Liver (tissue), 9 donors: ENCODE measurements around the gene COMMD1. TPM values are rescaled to one million over a fixed set of nuclear protein-coding genes. Genes with fewer than 3 reads are reported as not detected.

Experiments
- DNase-seq: peaks from one replicate; pipeline ENCODE4 v3.0.0-alpha.2; 2017; ENCODE audit warnings: low spot score
- H3K27ac ChIP-seq, 2 donors: one replicate each; pipeline ENCODE4 v1.7.0; 2013; ENCODE audit warnings: inconsistent platforms in 2 of 2, low read length in 2 of 2, control low read depth in 1 of 2, low read depth in 1 of 2, mild to moderate bottlenecking in 1 of 2
- H3K27me3 ChIP-seq, 4 donors: one replicate each; pipeline versions ENCODE4 v1.6.1 to v1.7.0; 2013; ENCODE audit warnings: low read length in 3 of 4, inconsistent platforms in 1 of 4, mild to moderate bottlenecking in 1 of 4, moderate library complexity in 1 of 4; ENCODE audit not compliant: control insufficient read depth in 4 of 4, insufficient read depth in 4 of 4
- H3K36me3 ChIP-seq, 4 donors: one replicate each; pipeline versions ENCODE4 v1.6.1 to v1.7.0; 2013; ENCODE audit warnings: low read length in 3 of 4, mild to moderate bottlenecking in 3 of 4, low read depth in 1 of 4, moderate library complexity in 1 of 4; ENCODE audit not compliant: control insufficient read depth in 4 of 4, insufficient read depth in 3 of 4
- H3K4me1 ChIP-seq, 4 donors: one replicate each; pipeline versions ENCODE4 v1.6.1 to v1.7.0; 2013; ENCODE audit warnings: low read length in 3 of 4, mild to moderate bottlenecking in 3 of 4, moderate library complexity in 1 of 4; ENCODE audit not compliant: control insufficient read depth in 4 of 4, insufficient read depth in 4 of 4
- H3K4me3 ChIP-seq, 3 donors: one replicate each; pipeline versions ENCODE4 v1.6.1 to v1.7.0; 2013; ENCODE audit warnings: low read length in 3 of 3, control low read depth in 1 of 3, low read depth in 1 of 3, mild to moderate bottlenecking in 1 of 3
- H3K9ac ChIP-seq, 2 donors: one replicate each; pipeline ENCODE4 v1.7.0; 2013; ENCODE audit warnings: low read length in 2 of 2, mild to moderate bottlenecking in 2 of 2, moderate library complexity in 2 of 2, control low read depth in 1 of 2, low read depth in 1 of 2
- H3K9me3 ChIP-seq, 4 donors: one replicate each; pipeline versions ENCODE4 v1.6.1 to v1.7.0; 2013; ENCODE audit warnings: low read length in 3 of 4; ENCODE audit not compliant: control insufficient read depth in 4 of 4
- FOXA2 ChIP-seq: IDR thresholded peaks from 2 replicates; pipeline ENCODE4 v1.6.1; 2016; ENCODE audit warnings: antibody characterized with exemption
- NR2F2 ChIP-seq: IDR thresholded peaks from 2 replicates; pipeline ENCODE4 v1.6.1; 2016; ENCODE audit warnings: antibody characterized with exemption
- RAD21 ChIP-seq, 2 donors: IDR thresholded peaks; 2 replicates each; pipeline ENCODE4 v1.6.1; 2016; ENCODE audit warnings: antibody characterized with exemption in 2 of 2, mild to moderate bottlenecking in 2 of 2
- RXRA ChIP-seq, 2 donors: IDR thresholded peaks; 2 replicates each; pipeline ENCODE4 v1.6.1; 2017 to 2018; ENCODE audit warnings: antibody characterized with exemption in 2 of 2, mild to moderate bottlenecking in 1 of 2
- SP1 ChIP-seq: IDR thresholded peaks from 2 replicates; pipeline ENCODE4 v1.6.1; 2018; ENCODE audit warnings: antibody characterized with exemption, mild to moderate bottlenecking
- TAF1 ChIP-seq: conservative IDR thresholded peaks from 2 replicates; pipeline ENCODE4 v1.6.1; 2016; ENCODE audit warnings: antibody characterized with exemption, mild to moderate bottlenecking
- YY1 ChIP-seq: IDR thresholded peaks from 2 replicates; pipeline ENCODE4 v1.6.1; 2016; ENCODE audit warnings: antibody characterized with exemption, mild to moderate bottlenecking
- WGBS: extraction: QIAGEN DNeasy Blood & Tissue Kit; methylation state at CpG from one replicate; pipeline ENCODE4 v1.1.7; 2013; 5-methylcytosine and 5-hydroxymethylcytosine counted together
- polyA plus RNA-seq, 2 donors: library from polyadenylated mRNA; stranded (reverse) in 1 of 2; unstranded in 1 of 2; fragments of 200-250 nt in 1 of 2; fragments of >200 nt in 1 of 2; fragmentation: Nextera tagmentation in 1 of 2; extraction: Ambion mirVana in 1 of 2; gene quantifications; one replicate each; pipeline versions ENCODE4 v1.2.1 to v1.2.3, GENCODE V29; 2013 to 2015
- total RNA-seq, 2 donors: library from RNA; depleted of rRNA; stranded (reverse); fragments of >200 nt; gene quantifications; one replicate each; pipeline ENCODE4 v1.2.3, GENCODE V29; 2014
- TF ChIP-seq, protein P1 (sequence below): IDR thresholded peaks from 2 replicates; pipeline ENCODE4 v1.6.1; 2016; ENCODE audit warnings: antibody characterized with exemption
- TF ChIP-seq, protein P2 (sequence below): IDR thresholded peaks from 2 replicates; pipeline ENCODE4 v1.6.1; 2016; ENCODE audit warnings: antibody characterized with exemption, mild to moderate bottlenecking
- TF ChIP-seq, protein P3 (sequence below): IDR thresholded peaks from 2 replicates; pipeline ENCODE4 v1.6.1; 2016; ENCODE audit warnings: antibody characterized with exemption
- donor health status: healthy.
- donor health status: healthy.
- donor health status: healthy.
- donor health status: healthy.
- donor health status: healthy.

Gene COMMD1
- total and polyA plus RNA-seq, 4 donors: 17.4 to 47.9 (median 20.7) TPM

DNA sequence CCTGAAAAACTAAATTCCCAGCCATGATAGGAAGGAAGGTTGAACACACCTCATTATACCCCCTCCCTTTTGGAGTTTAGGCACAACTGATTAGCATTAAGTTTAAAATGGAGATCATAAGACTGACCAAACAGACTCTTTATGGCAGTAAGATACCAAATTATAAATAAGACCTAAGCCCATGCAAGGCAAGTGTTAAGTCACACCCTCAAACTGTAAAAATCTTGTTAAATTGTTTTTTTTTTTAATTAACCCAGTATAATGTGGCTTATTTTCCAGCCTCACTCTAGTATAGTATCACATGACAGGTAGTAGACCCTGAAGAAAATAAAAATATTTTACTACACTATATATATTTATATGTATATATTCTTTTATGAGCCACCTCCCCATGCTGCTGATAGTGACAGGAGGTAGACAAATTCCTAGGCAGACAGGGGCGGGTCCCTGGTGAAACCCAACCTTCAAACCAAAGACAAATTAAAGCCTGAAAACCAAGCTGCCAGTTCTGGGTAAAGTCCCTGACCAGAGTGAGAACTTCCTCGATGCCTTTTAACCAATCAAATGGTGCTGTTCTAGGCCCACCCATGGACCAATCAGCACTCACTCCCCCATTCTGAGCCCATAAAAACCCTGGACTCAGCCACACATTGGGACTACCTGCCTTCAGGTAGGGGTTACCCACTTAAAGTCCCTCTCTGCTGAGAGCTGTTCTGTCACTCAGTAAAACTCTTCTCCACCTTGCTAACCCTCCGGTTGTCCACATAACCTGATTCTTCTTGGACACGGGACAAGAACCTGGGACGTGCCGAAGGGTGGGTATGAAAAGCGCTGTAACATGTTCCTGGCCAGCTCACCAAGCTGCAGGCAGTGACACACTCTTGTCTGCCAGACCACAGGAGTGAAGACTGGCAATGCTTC, 166.5 kb downstream of the COMMD1 start:
- 97% methylated on average over 7 of the region's 7 CpGs for WGBS
- DNase-seq: no peak
- peaks cover 3 to 10% (median 8%) of the 10 kb centered on the region in 4 donors for H3K9me3 ChIP-seq
- no peak overlapping the region for H3K27ac ChIP-seq
- H3K9ac ChIP-seq: no peak overlapping the region
- peak overlapping the region in 1 of 3 donors; percentile 1 for H3K4me3 ChIP-seq
- H3K36me3 ChIP-seq: peaks cover 0 to 6% (median 0%) of the 10 kb centered on the region in 4 donors
- TF ChIP-seq, protein P1, sequence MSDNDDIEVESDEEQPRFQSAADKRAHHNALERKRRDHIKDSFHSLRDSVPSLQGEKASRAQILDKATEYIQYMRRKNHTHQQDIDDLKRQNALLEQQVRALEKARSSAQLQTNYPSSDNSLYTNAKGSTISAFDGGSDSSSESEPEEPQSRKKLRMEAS: no peak
- TF ChIP-seq TAF1 (no peak), YY1 (no peak), RXRA (IDR thresholded peaks at IDR 0.05) (no peak), FOXA2 (no peak), SP1 (no peak), NR2F2 (no peak)
- TF ChIP-seq, protein P2, sequence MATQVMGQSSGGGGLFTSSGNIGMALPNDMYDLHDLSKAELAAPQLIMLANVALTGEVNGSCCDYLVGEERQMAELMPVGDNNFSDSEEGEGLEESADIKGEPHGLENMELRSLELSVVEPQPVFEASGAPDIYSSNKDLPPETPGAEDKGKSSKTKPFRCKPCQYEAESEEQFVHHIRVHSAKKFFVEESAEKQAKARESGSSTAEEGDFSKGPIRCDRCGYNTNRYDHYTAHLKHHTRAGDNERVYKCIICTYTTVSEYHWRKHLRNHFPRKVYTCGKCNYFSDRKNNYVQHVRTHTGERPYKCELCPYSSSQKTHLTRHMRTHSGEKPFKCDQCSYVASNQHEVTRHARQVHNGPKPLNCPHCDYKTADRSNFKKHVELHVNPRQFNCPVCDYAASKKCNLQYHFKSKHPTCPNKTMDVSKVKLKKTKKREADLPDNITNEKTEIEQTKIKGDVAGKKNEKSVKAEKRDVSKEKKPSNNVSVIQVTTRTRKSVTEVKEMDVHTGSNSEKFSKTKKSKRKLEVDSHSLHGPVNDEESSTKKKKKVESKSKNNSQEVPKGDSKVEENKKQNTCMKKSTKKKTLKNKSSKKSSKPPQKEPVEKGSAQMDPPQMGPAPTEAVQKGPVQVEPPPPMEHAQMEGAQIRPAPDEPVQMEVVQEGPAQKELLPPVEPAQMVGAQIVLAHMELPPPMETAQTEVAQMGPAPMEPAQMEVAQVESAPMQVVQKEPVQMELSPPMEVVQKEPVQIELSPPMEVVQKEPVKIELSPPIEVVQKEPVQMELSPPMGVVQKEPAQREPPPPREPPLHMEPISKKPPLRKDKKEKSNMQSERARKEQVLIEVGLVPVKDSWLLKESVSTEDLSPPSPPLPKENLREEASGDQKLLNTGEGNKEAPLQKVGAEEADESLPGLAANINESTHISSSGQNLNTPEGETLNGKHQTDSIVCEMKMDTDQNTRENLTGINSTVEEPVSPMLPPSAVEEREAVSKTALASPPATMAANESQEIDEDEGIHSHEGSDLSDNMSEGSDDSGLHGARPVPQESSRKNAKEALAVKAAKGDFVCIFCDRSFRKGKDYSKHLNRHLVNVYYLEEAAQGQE: no peak
- TF ChIP-seq, protein P3, sequence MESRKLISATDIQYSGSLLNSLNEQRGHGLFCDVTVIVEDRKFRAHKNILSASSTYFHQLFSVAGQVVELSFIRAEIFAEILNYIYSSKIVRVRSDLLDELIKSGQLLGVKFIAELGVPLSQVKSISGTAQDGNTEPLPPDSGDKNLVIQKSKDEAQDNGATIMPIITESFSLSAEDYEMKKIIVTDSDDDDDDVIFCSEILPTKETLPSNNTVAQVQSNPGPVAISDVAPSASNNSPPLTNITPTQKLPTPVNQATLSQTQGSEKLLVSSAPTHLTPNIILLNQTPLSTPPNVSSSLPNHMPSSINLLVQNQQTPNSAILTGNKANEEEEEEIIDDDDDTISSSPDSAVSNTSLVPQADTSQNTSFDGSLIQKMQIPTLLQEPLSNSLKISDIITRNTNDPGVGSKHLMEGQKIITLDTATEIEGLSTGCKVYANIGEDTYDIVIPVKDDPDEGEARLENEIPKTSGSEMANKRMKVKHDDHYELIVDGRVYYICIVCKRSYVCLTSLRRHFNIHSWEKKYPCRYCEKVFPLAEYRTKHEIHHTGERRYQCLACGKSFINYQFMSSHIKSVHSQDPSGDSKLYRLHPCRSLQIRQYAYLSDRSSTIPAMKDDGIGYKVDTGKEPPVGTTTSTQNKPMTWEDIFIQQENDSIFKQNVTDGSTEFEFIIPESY: no peak
- H3K4me1 ChIP-seq: no peaks in the 10 kb centered on the region
- no peaks in the 10 kb centered on the region for H3K27me3 ChIP-seq

DNA sequence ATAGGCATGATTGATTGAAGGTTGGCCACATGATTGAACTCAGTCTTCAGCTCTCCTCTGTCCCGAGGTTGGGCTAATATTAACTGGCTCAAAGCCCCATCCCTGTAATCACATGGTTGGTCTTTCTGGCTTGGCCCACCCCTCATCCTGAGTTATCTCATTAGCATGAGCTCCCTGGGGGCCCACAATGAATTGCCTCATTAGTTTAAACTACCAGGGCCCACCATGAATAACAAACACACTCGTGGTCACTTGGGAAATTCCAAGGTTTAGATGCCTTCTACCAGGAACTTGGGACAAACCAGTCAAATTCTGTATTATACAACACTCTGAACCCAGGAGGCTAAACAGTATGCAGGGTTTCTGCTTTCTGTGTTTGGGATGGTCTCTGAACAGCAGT, 168.8 kb downstream of the COMMD1 start:
- Histone ChIP-seq H3K36me3 (peaks cover 0 to 6% (median 0%) of the 10 kb centered on the region in 4 donors), H3K9me3 (peaks cover 3 to 10% (median 8%) of the 10 kb centered on the region in 4 donors), H3K4me1 (no peaks in the 10 kb centered on the region), H3K27ac (no peak overlapping the region), H3K27me3 (no peaks in the 10 kb centered on the region), H3K9ac (no peak overlapping the region), H3K4me3 (no peak overlapping the region)
- TF ChIP-seq RAD21 (IDR thresholded peaks at IDR 0.05): no peak
- no peak for DNase-seq
- WGBS: 89% methylated on average over 2 of the region's 2 CpGs
